SK-N-SH (cell line): ENCODE data around the gene EP400.

Experiments used
- EP300 ChIP-seq, 2 experiments: IDR thresholded peaks; 2 replicates each; pipeline versions ENCODE4 v1.4.0 to v1.6.1; 2012; ENCODE audit warnings: borderline replicate concordance in 1 of 2, low read depth in 1 of 2, low read length in 1 of 2
- EZH2phosphoT487 ChIP-seq: fragments of 200-600 bp; sonication (generic); IDR thresholded peaks from 2 replicates; pipeline ENCODE4 v1.6.1; 2017; ENCODE audit warnings: low read depth, mixed run types, mild to moderate bottlenecking, antibody characterized with exemption, moderate library complexity, borderline replicate concordance
- GATA2 ChIP-seq: sonication (generic); formaldehyde crosslinking; IDR thresholded peaks from 2 replicates; pipeline ENCODE4 v1.5.0; 2020; ENCODE audit warnings: mild to moderate bottlenecking, missing genetic modification reagents
- MAX ChIP-seq: IDR thresholded peaks from 2 replicates; pipeline ENCODE4 v1.4.0; 2012; ENCODE audit warnings: low read depth
- SIN3A ChIP-seq: IDR thresholded peaks from 2 replicates; pipeline ENCODE4 v1.6.1; 2012; ENCODE audit warnings: low read depth, mild to moderate bottlenecking, low read length, moderate library complexity, borderline replicate concordance
- TAF1 ChIP-seq: IDR thresholded peaks from 2 replicates; pipeline ENCODE4 v1.6.1; 2012; ENCODE audit warnings: low read depth, mild to moderate bottlenecking, low read length, moderate library complexity, borderline replicate concordance
- TCF12 ChIP-seq: IDR thresholded peaks from 2 replicates; pipeline ENCODE4 v1.4.0; 2012
- TEAD4 ChIP-seq: IDR thresholded peaks from 2 replicates; pipeline ENCODE4 v1.4.0; 2012; ENCODE audit warnings: mild to moderate bottlenecking, borderline replicate concordance; ENCODE audit not compliant: insufficient read depth
- YY1 ChIP-seq: IDR thresholded peaks from 2 replicates; pipeline ENCODE4 v1.4.0; 2012; ENCODE audit warnings: low read depth, mild to moderate bottlenecking
- TF ChIP-seq, protein P1 (sequence below): fragments of 200-600 bp; sonication (generic); IDR thresholded peaks from 2 replicates; pipeline ENCODE4 v1.6.1; 2017; ENCODE audit warnings: antibody characterized with exemption, mild to moderate bottlenecking, moderate library complexity

DNA sequence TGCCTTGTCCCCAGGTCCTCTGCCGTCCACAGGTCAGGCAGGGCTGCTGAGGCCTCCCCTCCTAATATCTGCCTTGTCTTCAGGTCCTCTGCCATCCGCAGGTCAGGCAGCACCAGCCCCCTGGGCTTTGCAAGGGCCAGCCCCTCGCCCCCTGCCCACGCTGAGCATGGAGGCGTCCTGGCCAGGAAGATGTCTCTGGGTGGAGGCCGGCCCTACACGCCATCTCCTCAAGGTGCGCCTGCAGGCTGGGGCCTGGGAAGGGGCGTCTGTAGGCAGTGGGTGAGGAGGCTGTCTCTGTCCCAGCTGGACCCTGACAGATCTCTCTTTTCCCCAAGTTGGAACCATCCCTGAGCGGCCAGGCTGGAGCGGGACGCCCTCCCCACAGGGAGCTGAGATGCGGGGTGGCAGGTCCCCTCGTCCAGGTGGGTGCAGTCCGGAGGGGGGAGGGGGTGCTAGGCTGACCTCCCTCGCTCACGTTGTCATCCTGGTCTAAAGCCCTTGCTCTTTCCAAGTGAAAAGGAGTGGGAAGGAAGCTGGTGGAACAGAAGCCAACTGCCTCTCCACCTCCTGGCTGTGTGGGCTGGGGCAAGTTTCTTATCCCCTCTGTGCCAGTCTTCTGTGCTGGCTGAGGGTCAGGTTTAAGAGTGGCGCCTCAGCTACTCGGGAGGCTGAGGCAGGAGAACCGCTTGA is 34.6 kb upstream of the EP400 start:
- TF ChIP-seq EZH2phosphoT487 (no peak), TCF12 (no peak), TEAD4 (no peak), MAX (no peak), GATA2 (no peak), YY1 (no peak), EP300 (IDR thresholded peaks at IDR 0.05; ENCODE audit: borderline replicate concordance in 1 of 2, low read depth in 1 of 2, low read length in 1 of 2) (no peak), SIN3A (no peak), TAF1 (no peak)
- TF ChIP-seq, protein P1, sequence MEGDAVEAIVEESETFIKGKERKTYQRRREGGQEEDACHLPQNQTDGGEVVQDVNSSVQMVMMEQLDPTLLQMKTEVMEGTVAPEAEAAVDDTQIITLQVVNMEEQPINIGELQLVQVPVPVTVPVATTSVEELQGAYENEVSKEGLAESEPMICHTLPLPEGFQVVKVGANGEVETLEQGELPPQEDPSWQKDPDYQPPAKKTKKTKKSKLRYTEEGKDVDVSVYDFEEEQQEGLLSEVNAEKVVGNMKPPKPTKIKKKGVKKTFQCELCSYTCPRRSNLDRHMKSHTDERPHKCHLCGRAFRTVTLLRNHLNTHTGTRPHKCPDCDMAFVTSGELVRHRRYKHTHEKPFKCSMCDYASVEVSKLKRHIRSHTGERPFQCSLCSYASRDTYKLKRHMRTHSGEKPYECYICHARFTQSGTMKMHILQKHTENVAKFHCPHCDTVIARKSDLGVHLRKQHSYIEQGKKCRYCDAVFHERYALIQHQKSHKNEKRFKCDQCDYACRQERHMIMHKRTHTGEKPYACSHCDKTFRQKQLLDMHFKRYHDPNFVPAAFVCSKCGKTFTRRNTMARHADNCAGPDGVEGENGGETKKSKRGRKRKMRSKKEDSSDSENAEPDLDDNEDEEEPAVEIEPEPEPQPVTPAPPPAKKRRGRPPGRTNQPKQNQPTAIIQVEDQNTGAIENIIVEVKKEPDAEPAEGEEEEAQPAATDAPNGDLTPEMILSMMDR, result no peak
